Activated CD4-positive, alpha-beta T cell treated with anti-CD3 and anti-CD28 coated beads, Interleukin-2, amount 50 U/mL, for 16 hours (primary cell): ENCODE results near the gene TXNL4A.

ENCODE experiments used
- DNase-seq: peaks from one replicate; pipeline ENCODE4 v3.0.0-alpha.2; 2020

The TXNL4A gene

DNA sequence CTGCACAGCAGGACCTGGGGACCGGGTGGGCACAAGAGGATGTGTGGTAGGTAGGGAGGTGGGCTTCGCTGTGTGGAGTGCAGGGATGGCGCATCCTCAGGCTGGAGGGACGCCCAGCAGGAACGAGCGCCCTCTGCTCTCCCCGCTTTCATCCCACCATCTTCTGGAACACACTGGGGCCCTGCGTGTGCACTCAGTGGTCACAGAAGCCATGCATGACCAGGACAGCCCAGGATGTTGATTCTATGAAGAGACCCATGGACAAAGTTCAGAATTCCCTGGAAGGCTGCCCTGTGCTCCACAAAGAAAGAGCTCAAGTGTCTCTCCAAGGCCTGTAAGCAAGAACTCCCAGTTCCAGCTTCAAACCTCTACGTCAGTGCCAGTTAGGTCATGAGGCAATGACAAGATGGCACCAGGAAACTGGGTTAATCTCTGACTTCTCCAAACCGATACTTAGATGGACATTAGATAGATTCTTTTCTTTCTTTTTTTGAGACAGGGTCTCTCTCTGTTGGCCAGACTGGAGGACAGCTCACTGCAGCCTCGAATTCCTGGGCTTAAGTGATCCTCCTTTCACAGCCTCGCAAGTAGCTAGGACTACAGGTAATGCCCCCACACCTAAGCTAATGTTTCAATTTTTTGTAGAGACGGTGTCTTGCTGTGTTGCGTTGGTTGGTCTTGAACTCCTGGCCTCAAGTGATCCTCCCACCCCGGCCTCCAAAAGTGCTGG, 40.3 kb downstream of the TXNL4A start:
- DNase-seq: no peak

DNA sequence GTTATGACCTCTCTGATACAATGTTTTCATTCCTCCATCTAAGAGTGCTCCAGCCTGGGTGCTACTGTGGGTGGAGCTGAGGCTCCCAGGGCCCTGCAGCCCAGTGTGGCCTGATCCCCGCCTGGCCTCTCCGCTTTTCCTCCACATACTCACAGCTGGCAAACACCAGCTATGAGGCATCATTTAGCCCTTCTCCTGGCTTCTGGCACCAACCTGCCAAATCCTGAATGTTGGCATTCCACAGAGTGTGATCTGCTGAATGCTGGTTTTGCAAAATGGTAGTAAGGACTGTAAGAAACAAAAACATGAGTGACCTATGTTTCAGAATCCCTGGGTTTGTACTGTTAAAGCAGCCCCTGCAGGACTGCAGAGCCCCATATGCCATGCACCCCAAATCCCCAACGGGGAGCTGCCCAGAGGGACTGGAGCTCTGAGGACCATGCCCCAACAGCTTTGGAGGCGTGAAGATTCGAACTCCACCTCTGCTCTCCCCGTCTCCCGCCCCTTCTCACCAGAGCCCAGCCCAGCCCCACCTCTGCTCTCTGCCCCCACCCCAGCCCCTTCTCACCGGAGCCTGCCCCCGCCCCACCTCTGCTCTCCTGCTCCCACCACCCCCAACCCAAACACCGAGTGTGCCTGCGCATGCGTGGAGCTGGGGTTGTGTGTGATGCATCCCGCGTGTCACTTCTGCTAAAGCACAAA, 41.2 kb downstream of the TXNL4A start:
- DNase-seq: no peak

DNA sequence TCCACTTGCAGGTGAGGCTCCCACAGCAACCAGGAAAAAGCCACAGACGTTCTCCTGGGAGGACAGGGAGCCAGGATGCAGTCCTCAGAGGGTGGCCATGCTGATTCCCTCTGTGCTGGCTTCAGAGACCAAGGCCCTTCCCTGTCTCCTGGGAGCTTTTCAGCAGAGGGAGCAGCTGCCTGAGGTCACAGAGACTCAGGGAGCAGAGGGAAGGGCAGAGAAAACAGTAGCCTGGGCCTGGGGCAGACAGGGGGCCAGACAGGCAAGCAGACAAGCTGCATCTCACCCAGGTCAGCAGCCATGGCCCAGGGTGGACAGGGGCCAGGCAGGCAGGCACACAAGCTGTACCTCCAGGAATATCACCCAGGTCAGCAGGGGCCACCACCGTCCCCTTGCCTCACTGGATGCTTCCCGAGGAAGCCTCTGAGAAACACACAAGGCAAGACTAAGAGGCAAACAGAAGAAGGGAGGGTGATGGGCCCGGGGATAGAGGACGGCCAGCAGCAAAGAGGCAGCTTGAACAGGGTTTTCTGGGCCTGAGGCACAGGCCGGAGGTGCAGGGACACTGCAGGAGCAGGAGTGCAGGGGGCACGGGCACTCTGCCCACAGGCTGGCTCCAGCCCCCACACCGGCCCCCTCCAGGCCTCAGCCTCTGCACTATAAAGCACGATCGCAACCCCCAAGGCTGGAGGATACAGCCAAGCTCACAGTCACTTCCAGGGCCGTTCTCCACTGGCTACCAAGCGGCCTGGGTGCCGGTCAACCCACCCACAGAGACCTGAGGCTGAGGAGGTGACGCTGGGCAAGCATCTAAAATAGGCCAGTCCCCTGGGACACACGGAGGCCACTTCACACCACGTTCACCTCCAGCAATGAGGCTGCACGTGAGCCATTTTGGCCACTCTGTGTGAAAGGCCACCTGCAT, 43.0 kb downstream of the TXNL4A start:
- no peak for DNase-seq

DNA sequence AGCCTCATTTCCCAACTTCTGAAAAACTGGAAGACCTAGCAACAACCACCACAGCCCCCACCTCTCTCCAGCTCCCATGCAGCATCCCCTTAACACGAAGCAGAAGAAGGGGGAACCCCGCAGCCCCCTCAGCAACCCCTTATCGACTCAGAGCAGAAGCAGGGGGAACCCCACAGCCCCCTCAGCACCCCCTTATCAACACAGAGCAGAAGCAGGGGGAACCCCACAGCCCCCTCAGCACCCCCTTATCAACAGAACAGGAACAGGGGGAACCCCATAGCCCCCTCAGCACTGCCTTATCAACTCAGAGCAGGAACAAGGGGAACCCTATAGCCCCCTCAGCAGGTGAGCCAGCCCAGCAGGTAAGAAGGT, 43.6 kb downstream of the TXNL4A start:
- no peak for DNase-seq

DNA sequence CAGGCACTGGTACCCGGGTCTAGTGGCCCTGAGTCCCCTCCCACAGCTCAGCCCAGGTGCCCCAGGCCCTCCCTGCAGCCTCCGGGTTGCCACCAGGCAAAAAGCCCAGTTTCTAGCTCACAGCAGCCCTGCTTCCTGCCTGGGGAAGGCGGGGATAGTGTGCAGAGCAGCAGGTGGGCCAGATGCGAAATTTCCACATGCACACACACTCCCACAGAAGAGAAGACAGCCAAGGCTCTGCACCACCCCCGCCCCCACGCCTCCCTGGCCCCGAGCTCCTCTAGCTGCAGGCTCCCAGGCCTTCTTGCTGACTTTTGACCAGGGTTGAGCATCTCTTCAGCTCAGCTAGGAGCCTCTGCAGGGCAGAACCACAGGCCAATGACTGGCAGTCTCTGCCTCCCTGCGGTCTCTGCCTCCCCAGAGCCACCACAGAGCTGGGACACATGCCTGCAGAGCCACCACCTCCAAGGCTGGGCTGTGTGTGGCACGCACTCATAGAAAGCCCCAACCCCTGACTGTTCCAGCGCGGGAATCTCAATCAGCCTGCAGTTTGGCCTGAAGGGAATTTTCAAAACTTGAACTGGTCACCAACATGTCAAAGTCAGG, 44.1 kb downstream of the TXNL4A start:
- peak; percentile 50 for DNase-seq

DNA sequence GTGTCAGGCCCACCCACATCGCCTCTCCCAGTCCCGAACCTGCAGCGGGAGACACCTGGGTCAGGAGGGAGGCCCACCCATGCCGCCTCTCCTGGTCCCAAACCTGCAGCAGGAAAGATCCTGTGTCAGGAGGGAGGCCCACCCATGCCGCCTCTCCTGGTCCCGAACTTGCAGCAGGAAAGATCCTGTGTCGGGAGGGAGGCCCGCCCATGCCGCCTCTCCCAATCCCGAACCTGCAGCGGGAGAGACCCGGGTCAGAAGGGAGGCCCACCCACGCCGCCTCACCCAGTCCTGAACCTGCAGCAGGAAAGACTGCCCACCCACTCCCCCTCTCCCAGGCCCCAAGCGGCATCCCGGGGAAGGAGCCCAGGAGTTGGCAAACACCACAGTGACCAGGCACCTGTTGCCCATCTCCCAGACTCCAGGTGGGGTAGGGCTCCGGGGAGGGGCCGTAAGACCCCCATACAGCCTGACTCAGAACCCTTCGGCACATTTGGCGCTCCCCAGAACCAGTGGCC, 44.7 kb downstream of the TXNL4A start:
- no peak for DNase-seq

DNA sequence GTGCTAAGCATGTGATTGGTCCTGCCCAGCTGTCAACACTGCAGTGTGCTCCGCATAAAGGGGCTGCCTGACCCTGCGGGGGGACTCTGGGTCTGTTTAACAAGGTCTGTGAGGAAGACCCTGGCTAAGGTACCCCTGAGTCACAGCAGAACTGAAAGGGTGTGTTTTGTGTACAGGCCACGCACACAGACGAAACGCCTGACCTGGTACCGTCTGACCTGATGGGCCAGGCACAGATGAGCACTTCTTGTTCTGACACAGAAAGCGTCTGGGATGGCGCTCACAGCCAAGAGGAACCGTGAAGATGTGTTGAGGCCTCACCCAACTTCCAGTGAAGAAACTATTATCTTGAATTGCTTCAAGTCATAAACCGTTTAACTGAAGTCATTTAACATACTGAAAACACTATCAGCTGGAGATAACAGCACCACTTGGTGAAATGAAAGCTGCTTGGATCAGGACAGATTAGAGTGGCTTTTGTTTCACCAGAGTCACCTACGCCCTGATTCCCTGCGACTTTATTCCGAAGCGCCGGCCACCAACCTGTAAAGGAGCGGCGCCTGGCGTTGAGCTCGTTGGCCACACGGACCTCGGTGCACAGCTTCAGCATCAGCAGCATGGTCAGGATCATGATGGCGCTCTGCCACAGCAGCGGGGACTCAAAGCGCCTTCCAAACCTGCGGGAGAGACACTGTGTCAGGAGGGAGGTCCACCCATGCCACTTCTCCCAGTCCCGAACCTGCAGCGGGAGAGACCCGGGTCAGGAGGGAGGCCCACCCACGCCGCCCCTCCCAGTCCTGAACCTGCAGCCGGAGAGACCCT, 45.4 kb downstream of the TXNL4A start:
- no peak for DNase-seq

DNA sequence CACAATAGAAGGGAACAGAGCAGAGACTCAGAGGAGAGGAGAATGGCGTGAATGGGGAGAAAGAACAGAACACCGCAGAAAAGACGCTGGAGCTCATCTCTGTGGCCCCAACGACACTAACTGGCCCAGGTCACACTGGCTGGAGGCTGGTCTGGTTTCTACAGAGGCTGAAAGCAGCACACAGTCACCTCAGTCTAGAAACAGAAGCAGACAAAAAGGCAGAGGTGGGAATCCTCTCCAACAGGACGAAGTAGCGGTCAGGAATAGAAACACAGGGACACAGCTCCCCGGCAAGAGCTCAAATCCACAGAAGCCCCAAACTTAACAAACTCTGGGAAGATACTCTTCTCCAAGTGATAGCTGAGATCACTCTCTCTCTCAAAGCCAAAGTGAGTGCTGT, 46.2 kb downstream of the TXNL4A start:
- no peak for DNase-seq

DNA sequence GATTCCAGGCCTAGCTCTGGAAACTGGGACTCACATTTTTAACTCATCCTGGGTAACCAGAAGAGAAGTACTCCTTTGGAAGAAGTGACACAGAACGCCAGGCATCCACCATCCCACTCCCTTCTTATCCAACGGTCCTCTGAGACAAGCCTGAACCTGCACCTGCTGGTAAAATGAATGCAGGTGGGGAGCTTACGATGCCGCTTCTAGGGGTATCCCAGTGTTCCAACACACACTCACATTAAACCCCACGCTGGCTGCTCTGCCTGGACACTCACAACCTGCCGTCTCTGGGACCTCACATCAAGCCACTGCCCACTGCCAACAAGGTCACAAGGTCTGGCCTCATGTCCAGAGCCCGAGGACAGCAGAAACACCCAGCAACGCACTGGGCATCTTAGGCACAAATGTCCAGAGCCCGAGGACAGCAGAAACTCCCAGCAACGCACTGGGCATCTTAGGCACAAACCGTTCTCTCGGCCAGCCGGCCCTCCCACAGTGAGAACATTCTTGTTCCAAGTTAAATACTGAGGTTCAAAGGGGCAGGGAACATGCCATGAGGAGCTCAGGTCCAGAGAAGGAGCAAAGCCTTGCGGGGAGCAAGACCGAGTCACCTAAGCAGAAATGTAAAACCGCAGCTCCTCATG, 46.8 kb downstream of the TXNL4A start:
- DNase-seq: no peak

DNA sequence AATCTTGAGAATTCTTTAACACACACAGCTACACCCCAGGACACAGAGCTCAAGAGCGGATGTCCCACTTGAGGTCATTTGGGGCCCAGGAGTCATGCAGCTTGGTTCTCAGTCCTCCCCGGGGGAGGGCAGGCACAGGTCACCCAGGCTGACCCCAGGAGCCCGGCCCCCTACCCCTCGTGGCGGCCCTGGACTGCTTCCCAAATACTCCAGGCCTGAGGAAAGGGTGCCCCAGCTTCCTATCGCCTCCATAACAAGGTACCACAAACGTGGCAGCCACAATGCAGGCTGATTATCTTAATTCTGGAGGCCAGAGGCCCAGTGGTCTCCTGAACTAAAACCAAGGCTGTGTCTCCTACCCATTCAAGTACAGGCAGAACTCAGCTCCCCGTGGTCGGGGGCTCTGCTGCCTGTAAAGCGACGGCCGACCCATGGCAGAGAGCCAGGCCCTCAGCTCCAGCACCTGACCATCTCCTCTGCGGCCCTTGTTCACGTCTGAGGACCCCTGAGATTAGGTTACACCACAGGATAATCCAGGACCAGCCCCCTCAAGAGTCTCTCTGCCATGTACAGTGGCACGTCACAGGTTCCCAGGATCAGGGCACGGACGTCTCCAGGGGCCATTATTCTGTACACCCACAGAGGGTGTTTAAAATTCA, 47.4 kb downstream of the TXNL4A start:
- DNase-seq: no peak

DNA sequence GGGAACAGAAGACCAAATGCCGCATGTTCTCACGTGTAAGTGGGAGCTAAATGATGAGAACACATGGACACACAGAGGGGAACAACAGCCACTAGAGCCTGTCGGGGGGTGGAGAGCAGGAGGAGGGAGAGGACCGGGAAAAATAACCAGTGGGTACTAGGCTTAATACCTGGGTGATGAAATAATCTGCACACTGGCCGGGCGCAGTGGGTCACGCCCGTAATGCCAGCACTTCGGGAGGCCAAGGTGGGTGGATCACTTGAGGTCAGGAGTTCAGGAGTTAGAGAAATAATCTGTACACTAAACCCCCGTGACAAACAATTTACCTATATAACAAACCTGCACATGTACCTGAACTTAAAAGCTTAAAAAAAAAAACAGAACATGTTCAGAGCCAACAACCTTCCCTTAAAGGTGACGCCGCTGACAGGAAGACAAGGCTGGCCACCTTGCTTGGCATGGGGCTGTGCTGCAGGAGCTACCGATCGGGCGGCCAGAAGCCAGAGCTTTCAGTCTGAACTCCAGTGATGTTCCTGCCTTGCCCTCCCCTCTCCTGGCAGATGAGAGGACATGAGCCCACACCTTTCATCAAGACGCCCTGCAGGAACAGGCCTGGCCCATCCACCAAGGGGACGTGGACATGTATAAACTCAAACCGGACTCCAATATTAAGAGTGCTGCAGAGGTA, 48.1 kb downstream of the TXNL4A start:
- DNase-seq: no peak

DNA sequence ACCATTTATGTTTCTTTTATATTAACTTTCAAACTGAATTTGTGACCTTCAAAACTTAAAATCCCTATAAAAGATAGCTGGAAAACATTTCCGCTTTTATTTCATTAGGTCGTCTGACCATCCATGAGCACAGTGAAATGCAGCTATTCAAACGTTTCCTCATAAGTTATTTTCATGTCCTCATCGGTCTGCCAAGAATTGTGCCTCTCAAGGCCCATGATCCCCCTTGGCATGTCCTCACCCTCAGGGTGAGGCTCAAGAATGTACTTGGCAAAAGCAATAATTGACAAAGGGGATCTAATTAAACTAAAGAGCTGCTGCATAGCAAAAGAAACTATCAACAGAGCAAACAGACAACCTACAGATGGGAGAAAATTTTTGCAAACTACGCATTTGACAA, 49.3 kb downstream of the TXNL4A start:
- DNase-seq: no peak

DNA sequence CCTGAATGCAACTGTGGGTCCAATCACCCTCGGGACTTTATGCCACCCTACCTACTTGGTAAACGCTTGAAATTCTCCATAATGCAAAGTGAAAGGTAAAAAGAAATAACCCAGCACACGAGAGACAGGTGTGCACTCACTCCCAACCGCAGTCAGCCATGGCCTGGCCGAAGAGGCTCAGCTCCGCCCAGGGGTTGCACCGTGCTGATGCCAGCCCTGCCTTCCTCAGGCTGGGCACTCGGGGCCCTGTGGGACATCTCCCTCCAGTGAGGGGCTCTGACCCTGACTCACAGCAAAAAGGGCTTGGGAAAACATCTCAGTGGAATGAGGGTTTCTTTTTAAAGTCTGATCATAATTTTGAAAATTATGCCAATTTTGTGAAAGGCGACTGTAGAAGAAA, 50.2 kb downstream of the TXNL4A start:
- DNase-seq: no peak

DNA sequence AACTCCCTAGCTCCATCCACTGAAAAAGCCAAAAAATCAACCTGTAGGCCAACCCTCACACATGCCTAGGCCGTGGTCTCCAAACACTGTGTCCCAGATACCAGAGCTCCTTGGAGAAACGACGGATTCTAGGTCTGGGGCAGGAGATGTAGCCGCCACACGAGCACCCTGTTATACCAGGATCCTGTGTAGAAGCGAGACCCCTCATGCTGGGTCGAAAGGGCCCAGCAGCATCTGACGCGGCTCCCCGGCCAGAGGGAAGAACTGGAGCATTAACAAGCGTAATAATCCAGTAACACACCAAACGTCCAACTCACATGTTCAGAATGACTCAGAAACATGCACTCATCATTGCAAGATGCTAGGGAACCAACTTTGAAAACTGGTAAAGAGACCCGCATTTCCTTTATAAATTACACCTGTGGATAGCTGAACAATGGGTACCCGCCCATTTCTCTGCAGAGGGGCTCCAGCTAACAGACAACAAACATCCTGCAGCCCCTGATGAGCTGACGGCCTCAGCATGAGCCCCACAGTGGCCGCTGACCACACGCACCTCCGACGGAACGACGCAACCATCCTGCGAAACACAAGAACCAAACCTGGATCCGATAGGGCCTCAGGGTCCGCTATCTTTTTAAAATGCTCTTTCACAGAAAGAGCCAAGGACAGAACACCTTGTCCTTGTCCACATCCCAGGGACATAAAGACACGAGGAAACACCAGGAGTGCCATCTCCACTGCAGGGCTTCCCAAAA, 51.1 kb downstream of the TXNL4A start:
- no peak for DNase-seq

DNA sequence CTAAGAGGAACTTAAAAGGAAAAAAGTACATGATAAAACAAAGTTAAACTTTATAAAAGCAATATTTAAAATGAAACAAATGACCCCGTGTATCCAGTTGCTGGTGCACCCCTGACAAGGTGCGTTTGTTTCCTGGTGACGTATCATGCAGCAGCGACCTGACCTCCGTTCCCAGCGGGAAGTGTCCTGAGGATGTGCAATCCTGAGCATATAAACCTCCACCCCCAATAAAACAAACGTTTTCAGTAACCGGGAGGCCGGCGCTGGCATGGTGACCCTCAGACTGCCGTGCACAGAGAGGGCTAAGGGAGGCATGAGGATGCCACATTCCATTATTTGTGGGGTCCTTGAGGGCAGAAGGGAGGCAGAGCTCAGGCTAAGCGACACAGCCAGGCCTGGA, 51.7 kb downstream of the TXNL4A start:
- DNase-seq: no peak

DNA sequence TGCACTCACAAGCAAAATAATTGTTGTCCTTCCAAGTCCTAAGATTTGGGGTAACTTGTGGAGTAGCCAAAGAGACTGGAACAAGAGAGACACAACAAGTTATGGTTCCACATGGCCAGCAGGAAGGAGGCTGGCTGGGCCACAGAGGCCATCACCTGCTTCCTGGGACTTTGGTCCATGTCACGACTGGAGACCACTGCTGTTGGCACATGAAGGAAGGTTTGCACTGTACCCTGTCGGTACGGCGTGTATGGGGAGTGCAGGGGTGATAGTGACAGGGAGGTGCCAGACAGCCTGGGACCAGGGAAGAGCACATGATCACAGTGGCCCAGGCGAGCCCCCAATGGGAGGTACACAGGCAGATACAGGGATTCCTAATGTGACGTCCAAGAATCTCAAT, 52.4 kb downstream of the TXNL4A start:
- DNase-seq: no peak

DNA sequence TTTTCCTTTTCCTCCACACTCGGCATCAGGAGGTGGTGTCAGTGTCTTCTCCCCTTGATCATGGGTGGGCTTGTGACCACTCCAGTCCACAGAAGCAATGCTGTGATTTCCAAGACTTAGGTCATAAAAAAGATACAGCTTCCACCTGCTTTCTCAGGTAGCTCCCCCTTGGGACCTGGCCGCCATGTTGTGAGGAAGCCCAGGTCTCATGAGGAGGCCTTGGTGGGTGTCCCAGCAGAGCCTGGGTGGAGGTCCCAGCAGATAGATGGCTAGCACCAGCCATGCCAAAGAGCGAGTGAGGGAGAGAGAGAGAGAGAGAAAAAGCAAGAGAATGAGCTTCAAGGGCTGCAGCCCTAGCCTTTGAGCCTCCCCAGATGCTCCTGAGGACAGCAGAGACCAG, 52.9 kb downstream of the TXNL4A start:
- no peak for DNase-seq

DNA sequence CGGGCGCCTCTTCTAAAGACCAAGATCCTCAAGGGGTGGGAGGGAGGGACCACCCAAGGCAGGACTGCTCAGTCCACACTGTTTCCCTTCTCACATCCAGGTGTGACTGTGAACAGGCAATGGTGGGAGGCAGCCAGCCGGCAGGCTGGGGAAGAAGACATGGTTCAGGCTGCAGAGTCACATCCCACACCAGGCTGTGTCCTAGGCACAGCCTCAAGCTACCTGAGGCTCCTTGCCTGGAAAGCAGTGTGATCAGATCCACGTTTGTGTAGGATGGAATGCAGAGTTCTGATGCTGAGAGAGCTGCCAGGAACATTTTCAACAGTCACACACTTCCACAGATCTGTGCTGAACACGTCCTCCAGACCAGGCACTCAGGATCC, 53.3 kb downstream of the TXNL4A start:
- DNase-seq: no peak

DNA sequence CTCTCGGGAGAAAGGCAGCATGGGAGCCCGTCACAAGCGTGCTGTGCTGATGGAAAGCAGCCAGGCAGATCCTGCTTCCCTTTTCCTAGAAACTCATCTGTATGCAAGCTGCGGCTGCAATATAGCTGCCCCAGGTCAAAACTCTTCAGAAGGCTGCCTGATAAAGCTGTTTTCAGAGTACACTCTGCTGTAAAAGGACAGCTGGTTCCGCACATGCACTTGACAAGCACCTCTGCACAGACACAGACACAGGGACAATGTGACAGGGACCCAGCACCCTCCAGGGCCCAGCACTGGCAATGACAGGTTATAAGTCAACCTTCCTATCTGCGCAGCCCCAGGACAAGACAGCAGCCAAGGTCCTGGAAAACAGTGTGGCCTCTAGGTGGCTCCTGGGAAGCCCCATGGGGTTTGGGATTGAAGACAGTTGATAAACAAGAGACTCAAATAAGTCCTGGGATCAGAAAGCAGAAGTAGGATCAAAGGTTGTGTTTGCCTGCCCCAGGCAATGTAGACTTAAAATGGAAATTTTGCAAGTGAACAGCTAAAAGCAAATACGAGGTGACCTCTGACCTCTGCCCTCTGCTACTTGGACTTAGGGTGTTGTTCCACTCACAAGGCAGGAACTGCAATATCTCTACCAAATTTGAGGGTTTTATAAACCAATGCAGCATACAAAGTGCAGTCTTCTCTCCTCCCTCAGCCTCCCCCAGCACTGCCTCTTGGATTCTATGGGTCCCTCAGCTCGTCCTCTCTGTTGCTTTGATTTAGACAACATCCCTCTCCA, 53.9 kb downstream of the TXNL4A start:
- DNase-seq: no peak
